Right lobe of liver (tissue), 6 donors: Measurements from ENCODE around the gene DNAAF8. TPM values are rescaled to one million over a fixed set of nuclear protein-coding genes. Genes with fewer than 3 reads are reported as not detected.

ENCODE experiments used
- ATAC-seq, 4 donors: fragments of 200-7000 bp; cut with Tn5 transposase; one replicate each; pipeline ENCODE4 v1.9.1; 2020; ENCODE audit warnings: mild to moderate bottlenecking in 4 of 4, moderate library complexity in 4 of 4
- DNase-seq, 3 donors: peaks; one replicate each; pipeline ENCODE4 v3.0.0-alpha.2; 2020
- H3K27ac ChIP-seq, 3 donors: fragments of 200-600 bp; one replicate each; pipeline ENCODE4 v1.8.0; 2022
- H3K27me3 ChIP-seq, 2 donors: fragments of 200-600 bp; one replicate each; pipeline ENCODE4 v1.8.0; 2022
- H3K36me3 ChIP-seq, 4 donors: fragments of 200-600 bp; sonication (generic) in 1 of 4; one replicate each; pipeline versions ENCODE4 v1.5.1 to v1.8.0; 2017 to 2022; ENCODE audit warnings: control low read depth in 1 of 4
- H3K4me1 ChIP-seq, 4 donors: fragments of 200-600 bp; sonication (generic) in 1 of 4; one replicate each; pipeline versions ENCODE4 v1.5.1 to v1.8.0; 2017 to 2022; ENCODE audit warnings: control low read depth in 1 of 4
- H3K4me3 ChIP-seq, 3 donors: fragments of 200-600 bp; one replicate each; pipeline ENCODE4 v1.8.0; 2022
- H3K9me3 ChIP-seq, 4 donors: fragments of 200-600 bp; sonication (generic) in 1 of 4; one replicate each; pipeline versions ENCODE4 v1.5.1 to v1.8.0; 2017 to 2022; ENCODE audit warnings: control low read depth in 1 of 4
- POLR2A ChIP-seq: fragments of 450-650 bp; IDR thresholded peaks from one replicate; pipeline ENCODE4 v1.6.1; 2017; ENCODE audit warnings: antibody characterized with exemption, mild to moderate bottlenecking
- WGBS: methylation state at CpG from one replicate; pipeline ENCODE4 v1.1.6; 2018; ENCODE audit warnings: low coverage, low lambda C conversion rate; ENCODE audit not compliant: insufficient coverage; ENCODE audit errors: missing lambda C conversion rate; 5-methylcytosine and 5-hydroxymethylcytosine counted together
- intact Hi-C, 2 donors: fragments of 100-400 bp; cut with DNase I; formaldehyde crosslinking; loops; one replicate each; pipeline versions ENCODE4 v1.11.2 to v1.14.1; 2022
- total RNA-seq, 6 experiments: library from RNA; depleted of rRNA in 2 of 6; stranded (reverse); fragments of >200 nt in 2 of 6; fragmentation: NEBNext Ultra II Directional in 3 of 6; extraction: Animal tissue kit (Norgen Biotek cat#: 25700) in 3 of 6; gene quantifications; one replicate each; pipeline versions ENCODE4 v1.1.0 to v1.2.4, GENCODE V29; 2016 to 2023
- TF ChIP-seq, protein P1 (sequence below), 4 donors: fragments of 200-600 bp in 3 of 4; fragments of 450-650 bp in 1 of 4; IDR thresholded peaks; one replicate each; pipeline versions ENCODE4 v1.5.1 to v1.8.0; 2016 to 2022; ENCODE audit warnings: antibody characterized with exemption in 4 of 4, mild to moderate bottlenecking in 2 of 4
- donor health status: DM: no; HTN: yes; CAD: no.
- donor health status: DM: no; HTN: no; CAD: no.
- donor health status: DM: no; HTN: no; CAD: no.
- donor health status: DM: no; HTN: yes; CAD: no.
- donor health status: DM: no; HTN: yes; CAD: no.

The DNAAF8 gene
- total RNA-seq, 6 experiments from 2014 or later: 0.12 to 0.92 (median 0.42) TPM; not detected in 1

DNA sequence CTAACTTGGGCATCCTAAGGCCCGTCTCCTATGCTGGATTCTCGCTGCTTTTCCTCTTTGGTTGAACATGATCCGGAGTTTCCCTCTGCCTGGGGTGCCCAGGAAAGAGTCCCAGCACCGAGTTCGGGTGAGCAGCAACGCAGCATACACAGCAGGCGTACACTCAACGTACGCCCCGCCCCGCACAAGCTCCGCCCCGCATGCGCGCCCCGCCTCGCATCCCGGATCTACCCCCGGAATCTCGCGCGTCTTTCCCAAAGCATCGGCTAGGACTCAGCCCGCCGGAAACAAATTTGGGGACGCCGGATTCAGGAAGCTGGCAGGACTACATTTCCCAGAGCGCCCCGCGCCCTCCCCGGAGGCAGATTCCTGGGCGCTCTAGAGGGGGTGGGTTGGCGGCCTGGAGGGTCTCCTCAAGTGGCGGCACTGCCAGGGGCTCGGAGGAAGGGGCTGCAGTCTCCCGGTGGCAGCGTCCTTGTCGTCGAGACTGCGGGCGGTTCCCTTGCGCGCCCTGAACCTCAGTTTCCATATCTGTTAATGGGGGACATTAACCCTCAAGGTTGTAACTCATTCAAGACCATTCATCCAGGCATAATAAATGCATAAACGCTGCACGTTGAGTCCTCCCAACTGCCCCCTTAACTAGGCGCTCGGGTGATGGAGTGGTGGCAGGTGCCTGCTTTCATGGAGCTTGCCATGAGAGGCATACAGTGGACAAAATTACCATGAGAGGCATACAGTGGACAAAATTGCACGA lies 34.4 kb downstream of the DNAAF8 start:
- intact Hi-C loops: no loop called here
- peaks cover 0 to 18% (median 4%) of the 10 kb centered on the region in 4 donors for H3K4me1 ChIP-seq
- DNase-seq: peak; percentile 95 to 99 (median 98)
- H3K27ac ChIP-seq: peak overlapping the region; percentile 42 to 79 (median 77)
- H3K9me3 ChIP-seq: no peaks in the 10 kb centered on the region
- no peaks in the 10 kb centered on the region for H3K27me3 ChIP-seq
- H3K4me3 ChIP-seq: peak overlapping the region; percentile 97 to 99 (median 98)
- peaks cover 0 to 6% (median 0%) of the 10 kb centered on the region in 4 donors for H3K36me3 ChIP-seq
- TF ChIP-seq POLR2A: peak; percentile 76
- TF ChIP-seq, protein P1, sequence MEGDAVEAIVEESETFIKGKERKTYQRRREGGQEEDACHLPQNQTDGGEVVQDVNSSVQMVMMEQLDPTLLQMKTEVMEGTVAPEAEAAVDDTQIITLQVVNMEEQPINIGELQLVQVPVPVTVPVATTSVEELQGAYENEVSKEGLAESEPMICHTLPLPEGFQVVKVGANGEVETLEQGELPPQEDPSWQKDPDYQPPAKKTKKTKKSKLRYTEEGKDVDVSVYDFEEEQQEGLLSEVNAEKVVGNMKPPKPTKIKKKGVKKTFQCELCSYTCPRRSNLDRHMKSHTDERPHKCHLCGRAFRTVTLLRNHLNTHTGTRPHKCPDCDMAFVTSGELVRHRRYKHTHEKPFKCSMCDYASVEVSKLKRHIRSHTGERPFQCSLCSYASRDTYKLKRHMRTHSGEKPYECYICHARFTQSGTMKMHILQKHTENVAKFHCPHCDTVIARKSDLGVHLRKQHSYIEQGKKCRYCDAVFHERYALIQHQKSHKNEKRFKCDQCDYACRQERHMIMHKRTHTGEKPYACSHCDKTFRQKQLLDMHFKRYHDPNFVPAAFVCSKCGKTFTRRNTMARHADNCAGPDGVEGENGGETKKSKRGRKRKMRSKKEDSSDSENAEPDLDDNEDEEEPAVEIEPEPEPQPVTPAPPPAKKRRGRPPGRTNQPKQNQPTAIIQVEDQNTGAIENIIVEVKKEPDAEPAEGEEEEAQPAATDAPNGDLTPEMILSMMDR (IDR thresholded peaks at IDR 0.05): no peak
- WGBS: 3% methylated on average over 32 of the region's 48 CpGs
- peak; percentile 91 to 93 (median 91) for ATAC-seq

DNA sequence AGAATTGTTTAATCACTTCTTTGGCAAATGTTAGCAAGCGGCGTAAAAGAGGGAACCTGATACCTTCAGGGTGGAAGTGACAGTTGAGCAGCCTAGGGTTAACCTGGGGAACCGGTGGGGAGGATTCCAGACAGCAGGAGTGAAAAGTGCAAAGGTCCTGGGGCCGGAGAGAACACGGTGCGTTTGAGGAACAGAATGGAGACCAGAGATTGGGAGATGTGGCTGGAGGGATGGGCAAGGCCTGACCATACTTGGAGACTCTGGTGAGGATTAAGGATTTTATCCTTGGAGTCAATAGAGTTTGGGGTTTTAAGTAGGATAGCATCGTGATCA lies 34.9 kb downstream of the DNAAF8 start:
- Histone ChIP-seq H3K36me3 (peaks cover 0 to under 1% (median 0%) of the 10 kb centered on the region in 4 donors), H3K27me3 (no peaks in the 10 kb centered on the region), H3K9me3 (no peaks in the 10 kb centered on the region), H3K4me1 (peaks cover 0 to 18% (median 4%) of the 10 kb centered on the region in 4 donors), H3K4me3 (peak overlapping the region; percentile 97 to 99 (median 98)), H3K27ac (peak overlapping the region in 1 of 3 donors; percentile 48)
- DNase-seq (no peak), ATAC-seq (no peak)
- intact Hi-C loops: no loop called here
- no peak for TF ChIP-seq POLR2A
- TF ChIP-seq, protein P1 (IDR thresholded peaks at IDR 0.05): no peak
- WGBS: 46% methylated on average over 7 of the region's 7 CpGs

DNA sequence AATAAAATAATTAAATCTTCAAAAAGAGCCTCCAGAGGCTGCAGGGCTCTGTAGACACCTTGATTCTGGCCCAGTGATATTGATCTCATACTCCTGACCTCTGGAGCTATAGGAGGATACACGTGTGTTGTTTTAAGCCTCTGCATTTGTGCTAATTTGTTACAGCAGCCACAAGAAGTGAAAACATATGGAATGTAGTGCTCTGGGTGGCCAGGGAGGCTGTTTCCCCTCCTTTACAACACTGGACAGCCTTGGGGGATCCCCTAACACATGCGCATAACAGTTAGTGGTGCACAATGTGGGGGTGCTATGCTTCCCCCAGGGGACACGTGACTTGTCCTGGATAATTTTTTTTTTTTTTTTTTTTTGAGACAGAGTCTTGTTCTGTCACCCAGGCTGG lies 37.3 kb downstream of the DNAAF8 start:
- intact Hi-C loops: no loop called here
- H3K9me3 ChIP-seq: no peaks in the 10 kb centered on the region
- DNase-seq (no peak), ATAC-seq (no peak)
- no peaks in the 10 kb centered on the region for H3K36me3 ChIP-seq
- H3K27me3 ChIP-seq: no peaks in the 10 kb centered on the region
- 66% methylated on average over 3 of the region's 3 CpGs for WGBS
- H3K27ac ChIP-seq: no peak overlapping the region
- no peak overlapping the region for H3K4me3 ChIP-seq
- TF ChIP-seq, protein P1 (IDR thresholded peaks at IDR 0.05): no peak
- no peak for TF ChIP-seq POLR2A
- peaks cover 0 to 9% (median 4%) of the 10 kb centered on the region in 4 donors for H3K4me1 ChIP-seq

DNA sequence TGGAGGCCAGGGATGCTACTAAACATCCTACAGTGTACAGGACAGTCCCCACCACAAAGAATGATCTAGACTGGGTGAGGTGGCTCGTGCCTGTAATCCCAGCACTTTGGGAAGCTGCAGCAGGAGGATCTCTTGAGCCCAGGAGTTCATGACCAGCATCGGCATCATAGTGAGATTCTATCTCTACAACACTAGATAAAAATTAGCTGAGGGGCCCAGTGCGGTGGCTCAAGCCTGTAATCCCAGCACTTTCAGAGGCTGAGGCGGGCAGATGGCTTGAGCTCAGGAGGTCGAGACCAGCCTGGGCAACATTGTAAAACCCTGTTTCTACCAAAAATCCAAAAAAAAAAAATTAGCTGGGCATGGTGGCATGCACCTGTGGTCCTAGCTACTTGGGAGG lies 38.0 kb downstream of the DNAAF8 start:
- Histone ChIP-seq H3K4me3 (no peak overlapping the region), H3K27ac (no peak overlapping the region), H3K27me3 (no peaks in the 10 kb centered on the region), H3K36me3 (no peaks in the 10 kb centered on the region), H3K9me3 (no peaks in the 10 kb centered on the region), H3K4me1 (peaks cover 0 to 8% (median 4%) of the 10 kb centered on the region in 4 donors)
- ATAC-seq: no peak
- no peak for DNase-seq
- intact Hi-C loops: no loop called here
- TF ChIP-seq, protein P1 (IDR thresholded peaks at IDR 0.05): no peak
- no peak for TF ChIP-seq POLR2A
- 91% methylated on average over 5 of the region's 5 CpGs for WGBS
